HEK293T (cell line): ENCODE results near the gene FCGR1A.
"Not testable (repeated sequence)": the region's sequence is repeated elsewhere in the genome, so short reads cannot be mapped to it uniquely, and the experiment has no call there.

Source experiments
- CTCF ChIA-PET: fragments of 350-600 bp; formaldehyde crosslinking; extraction: SDS; loops from one replicate; lab custom pipeline; 2021; ENCODE audit warnings: antibody characterized with exemption, inconsistent platforms; lab: Yijun Ruan, JAX
- POLR2A ChIA-PET: fragments of 350-600 bp; formaldehyde crosslinking; extraction: SDS; loops from one replicate; lab custom pipeline; 2020; ENCODE audit warnings: antibody characterized with exemption, inconsistent platforms; lab: Yijun Ruan, JAX
- DNase-seq: peaks from one replicate; pipeline ENCODE4 v3.0.0; 2012; ENCODE audit warnings: mixed read lengths; ENCODE audit errors: extremely low spot score

FCGR1A gene

DNA sequence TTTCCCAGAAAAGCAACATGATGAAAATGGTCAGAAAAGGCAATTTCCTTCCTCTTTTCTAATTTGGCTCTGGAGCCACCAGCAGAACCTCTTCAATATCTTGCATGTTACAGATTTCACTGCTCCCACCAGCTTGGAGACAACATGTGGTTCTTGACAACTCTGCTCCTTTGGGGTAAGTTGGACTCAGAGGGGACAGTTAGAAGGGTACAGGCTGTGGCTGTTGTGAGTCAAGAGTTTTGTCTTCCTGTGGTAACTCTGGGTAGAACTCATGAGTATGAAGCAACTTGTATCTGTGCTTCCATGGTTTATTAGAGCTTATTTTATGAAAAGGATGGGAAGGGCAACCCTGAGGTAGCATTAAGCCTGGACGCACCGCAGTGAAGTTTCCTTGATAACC, at the start of gene FCGR1A:
Gene FCGR1A (plus strand): TSS at position 95 of the 400 bp plus-strand sequence. CDS start 50 bp downstream, at position 145.
- CTCF ChIA-PET, POLR2A ChIA-PET, DNase-seq: not testable (repeated sequence)

DNA sequence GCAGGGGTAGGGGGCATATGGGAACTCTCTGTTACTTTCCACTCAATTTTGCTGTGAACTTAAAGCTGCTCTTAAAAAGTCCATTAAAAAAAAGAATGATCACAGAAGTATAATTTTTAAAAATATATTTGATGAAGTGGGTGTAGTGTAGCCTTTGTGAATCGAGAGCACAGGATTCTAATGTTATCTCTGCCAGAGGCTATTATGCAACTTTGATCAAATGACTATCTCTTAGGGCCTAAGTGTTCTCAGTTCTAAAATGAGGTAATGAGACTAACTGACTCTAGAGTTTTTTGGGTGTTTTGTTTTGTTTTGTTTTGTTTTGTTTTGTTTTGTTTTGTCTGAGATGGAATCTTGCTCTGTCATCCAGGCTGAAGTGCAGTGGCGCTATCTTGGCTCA, 49.7 kb upstream of the FCGR1A start:
- CTCF ChIA-PET, POLR2A ChIA-PET, DNase-seq: not testable (repeated sequence)

DNA sequence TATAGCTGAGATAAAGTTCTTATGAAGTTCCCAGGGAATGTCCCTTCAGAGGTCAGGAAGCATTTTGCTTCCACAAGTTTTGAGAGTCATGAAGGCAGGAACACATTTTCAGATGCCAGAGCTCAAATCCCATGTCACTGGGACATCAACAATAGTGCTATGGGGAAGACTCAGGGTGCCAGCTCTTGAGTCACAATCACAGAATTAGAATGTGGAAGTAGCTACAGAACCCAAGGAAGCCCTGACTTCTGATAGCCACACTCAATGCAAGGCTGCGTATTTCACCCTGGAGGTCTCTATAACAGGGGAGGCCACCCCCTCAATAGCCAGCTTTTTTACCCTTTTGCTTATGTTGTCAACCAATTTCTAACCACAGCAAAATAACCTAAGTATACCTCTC, 47.8 kb upstream of the FCGR1A start:
- CTCF ChIA-PET, POLR2A ChIA-PET, DNase-seq: not testable (repeated sequence)

DNA sequence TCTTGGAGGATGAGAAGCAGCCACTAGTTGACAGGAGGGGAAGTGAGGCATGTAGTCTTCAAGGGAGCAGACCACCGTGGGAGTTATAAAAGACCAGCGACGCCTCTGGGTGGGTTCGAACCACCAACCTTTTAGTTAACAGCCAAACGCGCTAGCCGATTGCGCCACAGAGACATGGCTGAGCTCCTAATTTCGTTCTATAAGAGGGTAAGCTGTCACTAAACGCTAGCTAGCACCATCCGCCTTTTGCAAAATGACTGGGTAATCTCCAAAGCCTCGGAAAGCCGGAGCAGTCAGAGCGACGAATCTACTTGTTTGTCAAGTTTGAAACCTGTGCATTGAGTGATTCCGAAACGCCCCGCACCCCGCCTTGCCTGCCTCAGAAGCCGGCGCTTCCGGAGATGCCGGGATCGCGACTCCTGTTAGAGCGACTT, 42.3 kb upstream of the FCGR1A start:
- POLR2A ChIA-PET, CTCF ChIA-PET, DNase-seq: not testable (repeated sequence)

DNA sequence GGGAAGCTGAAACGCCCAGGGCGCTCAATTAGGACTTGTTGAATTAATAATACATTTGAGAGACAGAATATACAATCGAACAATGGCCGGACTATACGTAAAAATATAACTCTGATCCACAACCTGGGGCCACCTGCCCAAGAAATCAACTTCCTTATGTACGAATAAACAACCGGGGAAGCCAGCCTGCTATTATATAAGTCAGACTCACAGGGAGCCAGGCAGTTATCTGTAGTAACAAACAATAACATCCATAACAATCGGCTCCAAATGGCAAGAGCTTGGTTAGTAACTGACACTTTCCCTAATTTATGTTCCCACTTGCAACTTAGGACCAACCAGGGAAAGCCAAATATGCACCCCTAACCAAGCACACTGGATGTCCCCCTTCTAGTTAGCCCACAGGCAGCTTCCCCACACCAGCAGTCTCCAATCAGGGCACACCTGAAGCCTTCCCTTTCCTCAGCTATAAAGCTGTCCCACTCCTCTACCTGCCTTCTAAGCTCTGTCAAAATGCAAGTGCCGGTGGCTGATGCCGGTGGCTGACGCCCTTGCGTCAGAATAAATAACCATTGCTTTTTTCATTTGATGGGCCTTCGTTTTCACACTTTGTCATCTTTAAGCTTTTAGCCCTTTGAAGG, 41.8 kb upstream of the FCGR1A start:
- CTCF ChIA-PET, DNase-seq, POLR2A ChIA-PET: not testable (repeated sequence)

DNA sequence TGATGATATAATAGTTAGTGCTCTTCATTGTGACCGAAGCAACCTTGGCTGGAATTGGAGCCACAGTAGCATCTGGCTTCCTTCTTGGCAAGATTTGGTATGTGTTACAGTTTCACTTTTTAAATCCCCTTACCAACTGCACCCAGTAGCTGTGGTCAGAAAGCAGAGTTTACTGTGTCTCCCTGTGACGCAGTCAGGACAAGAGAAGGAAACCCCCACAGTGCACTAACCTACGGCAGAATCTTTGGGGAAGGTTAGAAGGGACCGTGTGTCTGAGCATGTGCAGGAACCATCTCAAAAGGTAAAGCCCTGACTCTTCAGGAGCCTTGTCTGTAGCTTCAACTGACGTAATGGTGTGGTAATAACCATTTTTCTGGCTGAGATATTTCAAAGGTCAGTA, 40.6 kb upstream of the FCGR1A start:
- POLR2A ChIA-PET, CTCF ChIA-PET, DNase-seq: not testable (repeated sequence)

DNA sequence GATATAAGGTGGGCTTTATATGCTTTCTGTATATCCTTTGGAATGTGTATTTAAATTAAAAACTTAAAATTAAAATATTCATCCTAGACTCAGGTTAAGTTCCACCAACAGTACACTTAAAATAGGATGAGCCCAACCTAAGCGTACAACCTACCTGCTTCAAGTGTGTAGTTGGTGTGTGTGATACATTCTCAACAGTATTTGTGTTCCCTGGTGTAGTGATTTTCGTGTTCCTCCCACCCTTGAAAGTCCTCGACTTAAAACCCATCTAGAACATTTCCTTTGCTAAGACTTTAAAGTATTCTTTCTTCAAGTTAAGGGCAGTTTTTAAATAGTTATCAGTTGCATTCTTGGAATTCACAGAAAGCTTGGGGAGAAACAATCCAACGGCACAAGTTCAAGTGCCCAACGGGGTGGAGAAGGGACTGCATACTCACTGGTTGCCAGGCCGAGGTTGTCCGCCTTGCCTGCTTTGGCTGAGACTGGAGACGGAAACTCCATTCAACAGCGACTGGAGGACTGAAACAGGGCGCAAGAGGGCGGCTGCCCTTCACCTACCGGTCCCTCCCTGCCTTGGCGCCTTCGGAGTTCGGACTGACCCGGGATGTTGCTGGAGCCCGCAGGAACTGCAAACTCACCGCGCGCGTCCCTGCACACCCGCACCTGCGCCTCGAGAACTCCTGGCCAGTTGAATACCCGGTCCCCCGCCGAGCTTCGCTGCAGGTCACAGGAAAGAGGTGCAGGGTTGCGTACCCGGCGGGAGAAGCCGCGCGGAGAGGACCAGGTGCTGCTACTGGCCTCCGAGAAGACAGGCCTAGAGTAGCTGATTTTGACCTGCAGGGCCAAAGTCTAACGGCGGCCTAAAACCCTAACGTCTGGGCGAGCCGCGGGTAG, 35.8 kb upstream of the FCGR1A start:
- DNase-seq, CTCF ChIA-PET, POLR2A ChIA-PET: not testable (repeated sequence)

DNA sequence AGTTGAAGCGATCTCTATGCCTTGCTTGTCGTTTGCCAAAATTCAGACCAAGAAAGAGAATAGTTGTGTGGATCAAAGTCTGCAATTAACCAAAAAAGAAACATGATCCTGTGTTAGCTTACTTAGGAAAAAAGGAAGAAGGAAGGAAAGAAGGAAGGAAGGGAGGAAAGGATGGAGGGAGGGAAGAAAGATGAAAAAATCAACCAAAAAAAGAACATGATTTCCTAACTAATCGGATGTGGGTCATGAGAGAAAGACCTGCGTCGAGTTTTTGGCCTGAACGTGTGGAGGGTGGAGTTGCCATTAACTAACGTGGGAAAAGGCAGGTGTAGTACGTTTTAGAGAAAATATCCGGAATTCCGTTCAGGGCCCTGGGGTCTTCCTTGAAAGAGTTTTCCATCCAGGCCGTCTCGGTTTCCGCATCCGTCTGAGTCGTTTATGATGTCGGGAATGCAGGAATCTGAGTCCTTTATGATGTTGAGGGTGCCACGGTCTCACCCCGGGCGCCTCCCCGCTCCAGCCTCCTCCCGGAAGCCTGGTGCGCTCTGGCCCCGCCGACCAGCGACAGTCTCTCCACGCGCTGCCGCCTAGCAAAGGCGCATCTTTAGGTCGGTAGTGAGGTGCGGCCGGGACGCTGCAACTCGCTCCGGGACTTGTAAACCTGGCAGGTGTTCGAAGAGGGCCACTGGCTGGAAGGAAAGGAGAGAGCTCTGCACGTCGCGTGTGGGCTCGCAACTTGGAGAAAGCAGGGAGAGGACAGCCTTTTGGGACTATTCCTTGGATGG, 34.9 kb upstream of the FCGR1A start:
- CTCF ChIA-PET, POLR2A ChIA-PET, DNase-seq: not testable (repeated sequence)

DNA sequence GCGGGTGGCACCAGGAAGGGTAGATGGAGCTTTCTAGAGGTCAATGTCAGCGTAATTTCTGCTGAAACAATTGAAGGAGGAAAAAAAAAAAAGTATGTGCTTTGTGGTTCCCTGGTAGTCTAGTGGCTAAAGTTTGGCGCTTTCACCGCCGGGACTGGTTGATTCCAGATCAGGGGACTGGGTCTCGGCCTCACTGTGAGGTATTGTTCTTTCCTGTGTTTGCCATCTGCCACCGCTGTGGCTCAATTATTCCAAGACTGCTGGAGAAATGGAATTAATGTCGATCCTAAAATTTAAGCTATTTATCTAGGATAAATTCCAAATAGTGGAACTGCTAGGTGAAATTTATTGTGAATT, 34.4 kb upstream of the FCGR1A start:
- CTCF ChIA-PET, DNase-seq, POLR2A ChIA-PET: not testable (repeated sequence)

DNA sequence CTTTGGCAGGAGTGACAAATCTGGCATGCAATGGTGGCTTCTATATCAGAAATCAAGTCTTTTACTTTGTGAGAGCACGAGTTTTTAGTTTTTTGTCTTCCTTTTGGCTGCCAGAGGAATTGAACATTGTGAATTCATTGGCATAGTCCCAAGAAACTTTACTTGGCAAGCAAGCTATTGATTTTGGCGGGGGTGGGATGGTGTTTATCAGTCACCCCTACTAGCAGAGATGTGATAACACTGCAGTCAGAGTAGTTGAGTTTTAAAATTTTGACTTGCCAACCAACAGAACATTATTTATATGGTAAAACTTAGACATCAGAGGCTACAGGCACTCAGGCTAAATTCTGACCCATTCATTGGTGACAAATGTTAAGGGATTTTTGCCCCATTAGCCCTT, 31.9 kb upstream of the FCGR1A start:
- DNase-seq, POLR2A ChIA-PET, CTCF ChIA-PET: not testable (repeated sequence)

DNA sequence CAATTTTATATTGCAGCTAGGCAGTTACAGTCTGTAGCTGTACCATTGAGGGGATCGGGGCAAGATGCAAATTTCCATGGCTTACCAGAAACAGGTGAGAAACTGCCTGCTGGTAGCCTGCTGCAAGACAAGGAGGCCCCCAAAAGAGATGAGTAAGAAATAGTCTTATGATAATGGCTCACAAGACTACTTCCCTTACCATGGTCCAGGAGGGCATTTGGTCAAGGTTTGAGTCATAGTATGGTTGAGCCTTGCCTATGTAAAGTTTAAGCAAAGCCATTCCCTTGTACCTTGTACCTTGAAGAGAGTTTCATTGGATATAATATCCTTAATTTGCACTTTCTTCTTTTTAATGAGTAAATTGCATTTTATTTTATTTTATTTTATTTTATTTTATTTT, 30.3 kb upstream of the FCGR1A start:
- CTCF ChIA-PET, DNase-seq, POLR2A ChIA-PET: not testable (repeated sequence)

DNA sequence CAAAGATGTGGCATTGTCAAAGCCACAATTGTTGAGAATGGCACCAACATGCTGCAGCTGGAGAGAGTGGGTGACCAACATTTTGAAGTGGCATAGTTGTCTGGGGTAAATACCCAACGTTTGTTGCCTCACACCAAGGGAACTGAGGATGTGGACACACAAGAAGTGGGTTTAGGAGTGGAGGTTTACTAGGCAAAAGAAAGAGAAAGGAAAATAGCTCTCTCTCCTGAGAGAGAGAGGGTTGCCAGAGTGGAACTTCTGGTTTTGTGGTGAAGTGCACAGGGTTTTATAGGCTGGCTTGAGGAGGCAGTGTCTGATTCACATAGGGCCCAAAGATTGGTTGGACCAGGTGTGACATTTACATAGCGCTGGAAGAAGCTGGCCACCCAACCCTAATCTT, 29.0 kb upstream of the FCGR1A start:
- CTCF ChIA-PET, POLR2A ChIA-PET, DNase-seq: not testable (repeated sequence)

DNA sequence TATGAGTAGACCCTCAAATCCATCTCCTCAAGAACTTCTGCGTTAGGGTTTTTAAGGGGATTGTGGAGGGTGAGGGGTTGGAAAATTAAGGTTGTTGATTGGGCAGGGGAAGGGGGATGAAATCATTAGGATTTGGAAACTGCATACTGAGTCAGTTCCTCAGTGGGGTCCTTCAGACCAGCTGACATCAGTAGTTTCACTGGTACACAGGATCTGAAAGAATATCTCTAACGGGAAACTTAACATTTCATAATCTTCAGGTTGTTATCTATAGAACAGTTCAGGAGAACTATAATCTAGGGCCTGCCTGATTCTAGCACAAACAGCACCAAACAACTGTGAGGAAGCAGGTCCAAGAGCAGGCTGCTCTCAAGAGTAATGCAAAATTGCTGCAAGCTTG, 27.2 kb upstream of the FCGR1A start:
- POLR2A ChIA-PET, CTCF ChIA-PET, DNase-seq: not testable (repeated sequence)

DNA sequence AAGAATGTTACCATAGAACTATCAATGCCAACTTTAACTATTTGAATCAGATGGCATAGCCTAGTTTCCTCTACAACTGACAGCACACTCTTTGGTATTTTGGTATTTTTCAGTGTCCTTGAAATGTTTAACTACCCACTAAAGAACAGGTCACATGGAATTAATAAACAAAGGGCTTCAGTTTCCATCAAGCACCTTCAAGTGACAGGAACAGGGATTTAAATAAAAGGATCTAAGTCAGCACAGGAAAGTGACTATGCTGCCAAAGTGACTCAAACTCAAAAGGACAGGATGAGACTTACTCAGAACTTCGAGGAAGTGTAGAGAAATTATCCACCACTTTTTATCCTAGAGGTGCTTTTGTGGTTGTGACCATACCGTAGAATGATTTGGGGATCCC, 20.2 kb upstream of the FCGR1A start:
- POLR2A ChIA-PET, DNase-seq, CTCF ChIA-PET: not testable (repeated sequence)

DNA sequence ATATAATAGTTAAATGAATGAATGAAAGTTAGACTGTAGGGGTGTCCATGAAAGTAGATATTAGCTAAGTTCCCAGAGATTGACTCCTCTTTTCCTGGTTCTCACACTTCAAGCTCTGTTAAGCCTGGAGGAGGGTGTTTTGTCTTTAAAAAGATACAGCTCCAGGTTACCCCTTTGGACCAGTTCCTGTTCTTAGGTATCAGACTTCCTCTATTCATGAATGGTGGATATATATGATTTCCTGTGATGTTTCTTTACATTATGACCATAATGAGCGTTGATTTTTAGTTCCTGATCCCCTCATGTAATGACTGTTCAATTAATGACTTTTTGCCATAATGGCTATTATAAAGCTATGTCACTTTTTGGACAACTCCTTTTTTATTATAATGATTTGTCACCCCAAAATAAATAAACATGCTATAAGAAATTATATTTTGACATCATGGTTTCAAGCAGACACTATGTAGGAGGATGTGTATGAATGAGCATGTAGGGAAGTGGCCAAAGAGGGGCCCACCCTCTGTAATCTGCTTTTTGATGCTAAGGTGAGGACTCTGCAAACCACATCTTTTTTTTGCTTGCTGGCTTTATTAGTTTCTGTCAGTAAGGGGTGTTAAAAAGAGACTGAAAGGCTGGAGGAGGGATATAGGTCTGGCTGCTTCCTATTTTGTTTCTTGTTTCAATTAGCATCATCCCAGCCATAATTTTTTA, 18.2 kb upstream of the FCGR1A start:
- CTCF ChIA-PET, POLR2A ChIA-PET, DNase-seq: not testable (repeated sequence)

DNA sequence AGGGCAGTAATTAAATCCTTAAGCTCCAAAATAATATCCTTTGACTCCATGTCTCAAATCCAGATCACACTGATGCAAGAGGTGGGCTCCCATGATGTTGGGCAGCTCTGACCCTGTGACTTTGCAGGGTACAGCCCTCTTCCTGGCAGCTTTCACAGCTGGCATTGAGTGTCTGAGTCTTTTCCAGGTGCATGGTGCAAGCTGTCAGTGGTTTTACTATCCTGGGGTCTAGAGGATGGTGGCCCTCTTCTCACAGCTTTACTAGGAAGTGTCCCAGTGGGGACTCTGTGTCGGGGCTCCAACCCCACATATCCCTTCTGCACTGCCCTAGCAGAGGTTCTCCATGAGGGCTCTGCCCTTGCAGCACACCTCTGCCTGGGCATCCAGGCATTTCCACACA, 16.3 kb upstream of the FCGR1A start:
- POLR2A ChIA-PET, CTCF ChIA-PET, DNase-seq: not testable (repeated sequence)

DNA sequence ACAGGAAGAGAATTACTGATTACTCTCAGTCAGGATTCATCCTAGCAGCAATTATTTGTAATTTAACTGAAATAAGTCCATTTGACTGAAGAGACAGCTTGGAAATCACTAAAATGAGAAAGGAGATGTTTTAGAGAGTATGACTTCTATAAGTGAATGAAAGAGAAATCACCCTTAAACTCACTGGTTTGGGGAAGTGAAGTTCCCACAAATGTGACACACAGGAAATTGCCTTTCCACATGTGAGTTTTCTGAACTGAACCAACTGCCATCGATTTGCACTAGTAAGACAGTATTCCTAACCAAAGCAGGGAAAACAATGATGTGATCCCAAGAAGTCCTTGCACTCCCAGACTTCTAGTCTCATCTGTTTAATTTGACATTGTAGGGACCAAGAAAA, 13.3 kb upstream of the FCGR1A start:
- DNase-seq, POLR2A ChIA-PET, CTCF ChIA-PET: not testable (repeated sequence)

DNA sequence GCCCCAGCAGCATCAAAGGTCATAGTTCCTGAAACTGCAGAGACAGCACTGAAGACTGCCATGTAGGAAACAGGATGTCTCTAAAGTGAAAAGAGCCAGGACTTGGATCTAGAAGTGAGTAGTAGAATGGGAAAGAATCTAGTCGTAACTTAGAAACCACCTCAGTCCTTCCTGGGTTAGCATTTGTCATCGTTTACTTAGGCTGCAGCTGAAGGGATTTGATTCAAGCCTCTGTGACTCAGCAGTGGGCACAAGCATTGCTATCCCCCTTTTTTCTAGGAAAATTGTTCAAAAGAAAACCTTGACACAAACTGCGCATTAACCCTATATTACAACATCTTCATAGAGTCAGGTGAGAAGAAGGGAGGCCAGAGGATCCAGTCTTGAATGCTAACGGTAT, 11.8 kb upstream of the FCGR1A start:
- CTCF ChIA-PET, POLR2A ChIA-PET, DNase-seq: not testable (repeated sequence)
